GM19239 (cell line): ENCODE results near the gene AKNA.
"Not testable (repeated sequence)": the region's sequence is repeated elsewhere in the genome, so short reads cannot be mapped to it uniquely, and the experiment has no call there.

ENCODE experiments used
- DNase-seq: peaks from one replicate; pipeline ENCODE4 v3.0.0; 2011; ENCODE audit warnings: low spot score; ENCODE audit not compliant: insufficient read length
- FAIRE-seq: peaks from 2 replicates; lab custom pipeline; 2011; peaks lifted over from hg19 to GRCh38; lab: Jason Lieb, UNC

Gene AKNA

GRCh38 chr9:114325684-114326254 lies 62.0 kb downstream of the AKNA start:
- not testable (repeated sequence) for DNase-seq, FAIRE-seq

- FAIRE-seq, DNase-seq: not testable (repeated sequence)
Observed at GRCh38 chr9:114324965-114325364, 62.8 kb downstream of the AKNA start.

- no peak for FAIRE-seq
- no peak for DNase-seq
Observed at GRCh38 chr9:114324492-114324891, 63.3 kb downstream of the AKNA start.

GRCh38 chr9:114323849-114324248 lies 63.9 kb downstream of the AKNA start:
- DNase-seq, FAIRE-seq: not testable (repeated sequence)

- not testable (repeated sequence) for FAIRE-seq, DNase-seq
Observed at GRCh38 chr9:114322831-114323531, 64.8 kb downstream of the AKNA start, which contains the start of gene ORM1. TSS of gene ORM1 (plus strand) at chr9:114323098. CDS start at chr9:114323134, 36 bp downstream.

- DNase-seq, FAIRE-seq: not testable (repeated sequence)
Observed at GRCh38 chr9:114322160-114322818, 65.5 kb downstream of the AKNA start.

- DNase-seq (no peak), FAIRE-seq (no peak)
Observed at GRCh38 chr9:114321759-114322158, 66.0 kb downstream of the AKNA start.

- DNase-seq, FAIRE-seq: not testable (repeated sequence)
Observed at GRCh38 chr9:114320710-114321109, 67.1 kb downstream of the AKNA start.

GRCh38 chr9:114319147-114319546 lies 68.6 kb downstream of the AKNA start:
- DNase-seq (no peak), FAIRE-seq (no peak)

- no peak for FAIRE-seq
- no peak for DNase-seq
Observed at GRCh38 chr9:114318416-114318815, 69.4 kb downstream of the AKNA start.

- DNase-seq: no peak
- FAIRE-seq: no peak
Observed at GRCh38 chr9:114317665-114318357, 70.0 kb downstream of the AKNA start.

GRCh38 chr9:114316605-114317230 lies 71.1 kb downstream of the AKNA start:
- no peak for FAIRE-seq
- no peak for DNase-seq

- FAIRE-seq: no peak
- DNase-seq: no peak
Observed at GRCh38 chr9:114315723-114316363, 71.9 kb downstream of the AKNA start.

- no peak for FAIRE-seq
Observed at GRCh38 chr9:114314881-114315722, 72.7 kb downstream of the AKNA start.

GRCh38 chr9:114314256-114314867 lies 73.4 kb downstream of the AKNA start:
- FAIRE-seq: no peak
- DNase-seq: no peak

More at GRCh38 chr9:114314881-114315722, 72.7 kb downstream of the AKNA start:
- no peak for DNase-seq

GRCh38 chr9:114313186-114313585 lies 74.6 kb downstream of the AKNA start:
- DNase-seq: no peak
- FAIRE-seq: no peak

GRCh38 chr9:114312513-114312875 lies 75.3 kb downstream of the AKNA start:
- no peak for FAIRE-seq

More at GRCh38 chr9:114312513-114312875, 75.3 kb downstream of the AKNA start:
- no peak for DNase-seq
